ENCODE results near the gene LRRC25.

LRRC25 gene

DNA sequence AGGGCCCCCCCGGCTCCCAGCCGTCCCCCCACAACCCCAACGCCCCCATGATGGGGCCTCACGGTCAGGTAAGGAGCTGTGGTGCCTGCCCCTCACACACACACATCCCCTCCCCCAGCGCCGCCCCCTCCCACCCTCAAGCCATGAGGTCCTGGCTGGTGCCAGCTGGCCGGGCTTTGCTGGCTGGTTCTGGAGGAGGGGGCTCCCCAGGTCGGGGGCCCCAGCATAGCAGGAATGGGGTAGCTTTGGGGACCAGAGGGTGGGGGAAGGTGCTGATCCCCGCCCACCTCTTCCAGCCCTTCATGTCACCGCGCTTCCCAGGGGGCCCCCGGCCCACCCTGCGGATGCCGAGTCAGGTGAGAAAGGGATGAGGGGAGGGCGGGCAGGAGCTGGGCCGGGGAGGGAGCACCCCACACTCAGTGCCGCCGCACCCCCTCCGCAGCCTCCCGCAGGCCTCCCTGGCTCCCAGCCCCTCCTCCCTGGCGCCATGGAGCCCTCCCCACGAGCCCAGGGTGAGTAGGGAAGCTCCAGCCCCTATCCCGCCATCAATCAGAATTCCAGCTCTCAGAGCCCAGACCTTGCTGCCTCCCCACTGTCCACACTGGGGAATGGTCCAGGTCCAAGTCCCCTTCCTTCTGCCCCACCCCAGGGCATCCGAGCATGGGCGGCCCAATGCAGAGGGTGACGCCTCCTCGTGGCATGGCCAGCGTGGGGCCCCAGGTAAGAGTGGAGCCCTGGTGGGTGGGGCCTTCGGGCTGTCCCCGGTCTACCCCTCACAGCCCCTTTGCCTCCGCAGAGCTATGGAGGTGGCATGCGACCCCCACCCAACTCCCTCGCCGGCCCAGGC, 34.2 kb upstream of the LRRC25 start:
- DNase-seq (ENCODE audit: low read depth), result no peak
- no peak overlapping the region for H3K4me3 ChIP-seq (ENCODE audit: control insufficient read depth, low read depth, low read length)
- TF ChIP-seq CTCF (conservative IDR thresholded peaks at IDR 0.05; ENCODE audit: control insufficient read depth, insufficient read depth, low read depth, low read length), result no peak

- no peak for TF ChIP-seq CTCF (conservative IDR thresholded peaks at IDR 0.05; ENCODE audit: control insufficient read depth, insufficient read depth, low read depth, low read length)
- DNase-seq (ENCODE audit: low read depth), result no peak
- no peak overlapping the region for H3K4me3 ChIP-seq (ENCODE audit: control insufficient read depth, low read depth, low read length)
These were observed 33.2 kb upstream of the LRRC25 start for GRCh38 chr19:18430417-18431144.

DNA sequence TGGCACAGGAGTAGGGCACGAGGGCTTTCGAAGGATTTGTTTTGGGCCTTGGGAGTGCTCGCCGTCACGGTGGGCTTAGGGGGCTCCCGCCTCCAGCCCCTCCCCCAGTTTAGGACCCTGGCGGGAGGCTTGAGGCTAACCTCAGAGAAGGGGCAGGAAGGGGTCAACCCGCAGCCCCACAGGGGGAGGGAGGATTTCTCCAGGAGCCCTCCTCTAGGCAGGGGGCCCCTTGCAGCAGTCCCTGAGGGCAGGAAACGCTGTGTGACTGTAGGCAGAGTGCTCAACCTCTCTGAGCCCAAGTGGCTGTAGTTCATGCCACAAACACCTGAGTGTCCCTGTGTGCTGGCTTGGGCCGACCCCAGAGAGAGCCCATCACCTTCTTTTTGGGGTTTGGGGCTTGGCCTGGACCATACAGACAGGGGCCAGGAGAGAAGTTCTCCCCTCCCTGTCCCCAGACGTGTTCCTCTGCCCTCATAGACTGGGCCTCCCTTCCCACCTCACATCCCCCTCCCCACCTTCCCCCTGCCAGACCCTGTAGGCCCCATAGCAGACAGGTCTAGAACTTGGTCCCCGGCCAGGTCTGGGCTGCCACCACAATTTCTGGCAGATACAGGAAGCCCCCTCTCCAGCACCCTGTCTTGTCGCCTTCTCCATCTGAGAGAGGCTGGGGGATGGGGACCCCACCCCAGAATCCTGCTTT, 32.4 kb upstream of the LRRC25 start:
- H3K4me3 ChIP-seq (ENCODE audit: control insufficient read depth, low read depth, low read length), result no peak overlapping the region
- no peak for TF ChIP-seq CTCF (conservative IDR thresholded peaks at IDR 0.05; ENCODE audit: control insufficient read depth, insufficient read depth, low read depth, low read length)
- DNase-seq (ENCODE audit: low read depth), result no peak

DNA sequence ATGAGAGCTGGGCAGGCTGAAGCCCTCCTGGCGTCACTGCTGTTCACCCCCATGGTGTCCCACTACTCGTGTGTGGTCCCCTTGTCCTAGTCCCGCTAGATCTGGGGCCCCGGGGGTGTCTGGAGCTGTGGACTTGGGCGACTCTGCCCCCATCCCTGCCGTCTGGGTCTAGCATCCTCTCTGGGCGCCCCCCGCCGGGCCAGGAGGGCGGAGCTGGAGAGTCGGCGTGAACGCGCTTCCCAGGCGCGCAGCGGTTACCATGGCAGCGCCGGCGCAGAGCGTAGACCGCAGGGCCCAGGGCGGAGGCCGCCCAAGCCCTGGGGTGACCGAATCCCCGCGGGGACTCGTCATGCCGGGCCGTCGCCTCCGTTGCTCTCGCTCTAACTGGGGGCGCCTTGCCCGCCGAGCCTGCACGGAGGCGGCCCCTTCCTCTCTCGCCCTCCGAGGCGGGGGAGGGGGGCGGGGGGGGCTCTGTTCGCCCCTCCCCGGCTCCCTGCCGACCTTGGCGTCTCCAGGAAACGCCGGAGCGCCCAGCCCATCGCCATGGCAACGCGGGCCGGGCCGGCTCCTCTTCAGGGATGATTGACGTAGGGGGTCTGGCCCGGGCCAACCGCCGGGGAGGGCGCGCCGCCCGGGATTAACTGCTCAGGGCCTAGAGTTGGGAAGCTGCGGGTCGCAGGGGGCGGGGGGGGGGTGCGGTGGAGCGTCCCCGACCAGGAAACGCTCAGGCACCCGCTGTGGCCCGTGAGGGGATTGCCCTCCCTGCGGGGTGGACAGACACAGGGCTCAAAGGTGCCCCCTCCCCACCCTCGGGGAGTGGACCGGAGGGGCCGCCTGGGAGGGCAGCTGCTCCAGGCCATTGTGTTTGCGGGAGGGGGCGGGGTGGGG, 31.6 kb upstream of the LRRC25 start:
- DNase-seq (ENCODE audit: low read depth), result peak; percentile 56
- no peak overlapping the region for H3K4me3 ChIP-seq (ENCODE audit: control insufficient read depth, low read depth, low read length)
- TF ChIP-seq CTCF (conservative IDR thresholded peaks at IDR 0.05; ENCODE audit: control insufficient read depth, insufficient read depth, low read depth, low read length), result no peak

DNA sequence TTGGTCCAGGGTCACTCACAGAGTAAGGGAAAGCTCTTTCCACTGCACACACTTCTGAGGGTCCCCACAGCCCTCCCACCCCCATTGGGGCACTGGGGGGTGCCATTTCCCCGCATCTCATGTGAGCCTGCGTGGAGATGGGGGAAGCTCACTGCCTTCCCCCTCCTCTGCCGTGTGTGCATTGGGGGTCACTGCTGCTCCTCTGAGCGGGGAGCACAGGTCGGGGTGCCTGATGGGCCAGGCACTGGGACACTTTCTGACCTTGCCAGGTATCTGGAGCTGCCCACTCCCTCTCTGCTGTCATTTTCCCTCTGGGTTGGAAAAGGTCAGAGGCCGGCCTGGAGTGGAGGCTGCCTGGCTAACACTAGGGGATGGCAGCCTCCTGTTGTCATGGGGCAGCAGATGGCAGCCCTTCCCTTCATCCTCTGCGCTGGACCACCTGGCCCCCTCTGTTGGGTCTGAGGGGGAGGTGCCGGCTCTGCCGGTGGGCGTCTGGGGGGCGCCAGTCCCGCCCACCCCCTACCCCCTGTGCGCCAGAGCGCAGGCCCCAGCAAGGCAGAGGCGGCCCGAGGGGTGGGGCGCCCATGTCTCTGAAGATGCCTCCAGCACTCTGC, 30.9 kb upstream of the LRRC25 start:
- H3K4me3 ChIP-seq (ENCODE audit: control insufficient read depth, low read depth, low read length), result no peak overlapping the region
- DNase-seq (ENCODE audit: low read depth), result no peak
- TF ChIP-seq CTCF (conservative IDR thresholded peaks at IDR 0.05; ENCODE audit: control insufficient read depth, insufficient read depth, low read depth, low read length), result no peak

Measured in fibroblast of mammary gland (primary cell).